HepG2 (cell line): ENCODE measurements around the gene NSL1. TPM values are rescaled to one million over a fixed set of nuclear protein-coding genes. Genes with fewer than 3 reads are reported as not detected.
A peak's percentile ranks its signal among the peaks of the same experiment; 100 is the strongest.

Source experiments
- ATAC-seq: fragments of 200-7000 bp; cut with Tn5 transposase; 3 replicates; pipeline ENCODE4 v1.9.1; 2020; ENCODE audit warnings: mild to moderate bottlenecking, moderate library complexity
- BruUV-seq: library from RNA; stranded (reverse); fragments of 400-500 nt; replicated peaks from 2 replicates; lab custom pipeline; 2021; lab: Mats Ljungman, UMichigan
- CTCF ChIA-PET: fragments of 300-600 bp; formaldehyde crosslinking; extraction: SDS; loops from one replicate; lab custom pipeline; 2021; ENCODE audit warnings: low total read pairs, inconsistent platforms, low intra/inter-chr PET ratio; lab: Yijun Ruan, JAX
- POLR2A ChIA-PET: fragments of 350-600 bp; sonication (Branson Sonifier 250); formaldehyde crosslinking; loops from one replicate; lab custom pipeline; 2020; ENCODE audit warnings: antibody characterized with exemption, inconsistent platforms; lab: Yijun Ruan, JAX
- DNase-seq: peaks from one replicate; pipeline ENCODE4 v3.0.0-alpha.2; 2015; ENCODE audit warnings: low spot score
- FAIRE-seq: peaks from 3 replicates; lab custom pipeline; 2011; peaks lifted over from hg19 to GRCh38; lab: Jason Lieb, UNC
- H2AFZ ChIP-seq: one replicate; pipeline ENCODE4 v1.6.1; 2011; ENCODE audit warnings: low read length, inconsistent platforms
- H3K27ac ChIP-seq: fragments of 300-600 bp; 3 replicates; pipeline ENCODE4 v1.8.0; 2011; ENCODE audit warnings: mixed run types, mild to moderate bottlenecking, mixed read lengths, low read length, inconsistent platforms; ENCODE audit not compliant: insufficient read depth; ENCODE audit errors: extremely low read length
- H3K27me3 ChIP-seq, 2 experiments: fragments of 200-600 bp in 1 of 2; 2 replicates in 1 of 2; 3 replicates in 1 of 2; pipeline versions ENCODE4 v1.6.0 to v1.8.0; 2011; ENCODE audit warnings: low read length in 2 of 2, mild to moderate bottlenecking in 2 of 2, moderate library complexity in 2 of 2, inconsistent platforms in 1 of 2; ENCODE audit not compliant: insufficient read depth in 2 of 2, control insufficient read depth in 1 of 2
- H3K36me3 ChIP-seq, 2 experiments: fragments of 200-600 bp in 1 of 2; replicated peaks in 1 of 2; 2 replicates in 1 of 2; 3 replicates in 1 of 2; pipeline versions ENCODE4 v1.5.1 to v1.8.0; 2011; ENCODE audit warnings: low read length in 2 of 2, inconsistent platforms in 1 of 2; ENCODE audit not compliant: insufficient read depth in 2 of 2, control insufficient read depth in 1 of 2
- H3K4me1 ChIP-seq: 2 replicates; pipeline ENCODE4 v1.5.1; 2012; ENCODE audit warnings: low read length, inconsistent platforms; ENCODE audit not compliant: insufficient read depth
- H3K4me2 ChIP-seq: 2 replicates; pipeline ENCODE4 v1.6.0; 2011; ENCODE audit warnings: low read depth, low read length, inconsistent platforms
- H3K4me3 ChIP-seq, 3 experiments: fragments of 200-600 bp in 1 of 3; sonication (generic), shearing (Covaris generic) in 1 of 3; replicated peaks in 1 of 3; 2 replicates each; pipeline ENCODE4 v1.5.1; 2011 to 2016; ENCODE audit warnings: low read length in 3 of 3, inconsistent platforms in 2 of 3, low read depth in 2 of 3, mild to moderate bottlenecking in 2 of 3, control low read depth in 1 of 3, mixed read lengths in 1 of 3; ENCODE audit not compliant: insufficient read depth in 1 of 3
- H3K79me2 ChIP-seq: one replicate; pipeline ENCODE4 v1.6.1; 2011; ENCODE audit warnings: low read length, inconsistent platforms; ENCODE audit not compliant: insufficient read depth
- H3K9ac ChIP-seq: 2 replicates; pipeline ENCODE4 v1.6.0; 2011; ENCODE audit warnings: mild to moderate bottlenecking, low read depth, low read length, inconsistent platforms; ENCODE audit not compliant: insufficient read depth
- H3K9me3 ChIP-seq: 2 replicates; pipeline ENCODE4 v1.5.1; 2012; ENCODE audit warnings: mild to moderate bottlenecking, low read length
- H4K20me1 ChIP-seq: 2 replicates; pipeline ENCODE4 v1.6.0; 2011; ENCODE audit warnings: inconsistent platforms, mild to moderate bottlenecking, low read length, moderate library complexity; ENCODE audit not compliant: insufficient read depth
- DBP ChIP-seq: sonication (generic); formaldehyde crosslinking; IDR thresholded peaks from 2 replicates; pipeline ENCODE4 v1.4.0; 2020; ENCODE audit warnings: missing genetic modification reagents; ENCODE audit errors: not compliant biosample characterization
- KDM6A ChIP-seq: IDR thresholded peaks from 2 replicates; pipeline ENCODE4 v1.6.1; 2016; ENCODE audit warnings: low read depth
- NCOA5 ChIP-seq: sonication (generic); formaldehyde crosslinking; IDR thresholded peaks from 2 replicates; pipeline ENCODE4 v1.4.0; 2020; ENCODE audit warnings: missing genetic modification reagents
- PCBP1 ChIP-seq: fragments of 200-400 bp; formaldehyde crosslinking; IDR thresholded peaks from 2 replicates; pipeline ENCODE4 v1.6.1; 2017; ENCODE audit warnings: mild to moderate bottlenecking, low read depth, low read length, borderline replicate concordance
- PRDM15 ChIP-seq: sonication (generic); formaldehyde crosslinking; IDR thresholded peaks from 2 replicates; pipeline ENCODE4 v1.4.0; 2020; ENCODE audit warnings: missing genetic modification reagents
- REST ChIP-seq, 2 experiments: IDR thresholded peaks; 2 replicates each; pipeline ENCODE4 v1.6.1; 2011 to 2012; ENCODE audit warnings: low read length in 2 of 2, borderline replicate concordance in 1 of 2, low read depth in 1 of 2, mild to moderate bottlenecking in 1 of 2, moderate library complexity in 1 of 2
- RFX5 ChIP-seq: IDR thresholded peaks from 2 replicates; pipeline ENCODE4 v1.6.1; 2011; ENCODE audit warnings: low read depth, low read length, improper control_type of control experiment
- SRY ChIP-seq: sonication (generic); formaldehyde crosslinking; IDR thresholded peaks from 2 replicates; pipeline ENCODE4 v1.8.0; 2022; ENCODE audit warnings: mild to moderate bottlenecking, missing genetic modification reagents
- TCF12 ChIP-seq, 2 experiments: fragments of 450-650 bp in 1 of 2; sonication (generic) in 1 of 2; formaldehyde crosslinking in 1 of 2; IDR thresholded peaks; 2 replicates each; pipeline versions ENCODE4 v1.6.1 to v1.8.0; 2017 to 2022; ENCODE audit warnings: antibody characterized with exemption in 1 of 2, mild to moderate bottlenecking in 1 of 2, missing genetic modification reagents in 1 of 2, moderate library complexity in 1 of 2
- ZBTB1 ChIP-seq: sonication (generic); formaldehyde crosslinking; IDR thresholded peaks from 2 replicates; pipeline ENCODE4 v1.4.0; 2020; ENCODE audit warnings: missing genetic modification reagents, borderline replicate concordance
- ZFX ChIP-seq: sonication (generic); formaldehyde crosslinking; IDR thresholded peaks from 2 replicates; pipeline ENCODE4 v1.4.0; 2020; ENCODE audit warnings: mild to moderate bottlenecking, low read depth, missing genetic modification reagents, moderate library complexity
- ZNF292 ChIP-seq: sonication (generic); formaldehyde crosslinking; IDR thresholded peaks from 2 replicates; pipeline ENCODE4 v1.8.1; 2022; ENCODE audit warnings: mild to moderate bottlenecking, low read depth, missing genetic modification reagents, borderline replicate concordance
- ZNF44 ChIP-seq: sonication (generic); formaldehyde crosslinking; IDR thresholded peaks from 2 replicates; pipeline ENCODE4 v1.5.1; 2020; ENCODE audit warnings: mild to moderate bottlenecking, missing genetic modification reagents
- WGBS: methylation state at CpG from one replicate; pipeline ENCODE4 v1.1.6; 2017; ENCODE audit warnings: low lambda C conversion rate; 5-methylcytosine and 5-hydroxymethylcytosine counted together
- in situ Hi-C: cut with HindIII; loops from 2 replicates; pipeline ENCODE4 v1.10.0; 2017; ENCODE audit warnings: low pct_unique_long_range_greater_than_20kb; ENCODE audit not compliant: extremely low pct_ligation_motif_present
- intact Hi-C: fragments of 100-400 bp; cut with micrococcal nuclease; formaldehyde crosslinking; loops from one replicate; pipeline ENCODE4 v1.10.0; 2022; ENCODE audit not compliant: unreplicated experiment
- polyA plus RNA-seq, 8 experiments: library from polyadenylated mRNA; depleted of rRNA in 3 of 8; stranded (reverse) in 7 of 8; unstranded in 1 of 8; fragments of >200 nt; fragmentation: Illumina TruSeq in 4 of 8; extraction: Trizol in 4 of 8; gene quantifications; 2 replicates each; pipeline versions ENCODE4 v1.2.1 to v1.2.3, GENCODE V29; 2011 to 2016; ENCODE audit warnings: low read depth in 4 of 8, missing spikeins in 1 of 8, mixed read lengths in 1 of 8; ENCODE audit not compliant: insufficient read depth in 1 of 8
- total RNA-seq, 5 experiments: library from RNA; depleted of rRNA; stranded (reverse); fragments of >200 nt; fragmentation: Illumina TruSeq; extraction: Trizol; gene quantifications; 2 replicates each; pipeline ENCODE4 v1.2.3, GENCODE V29; 2016; ENCODE audit warnings: low read depth in 1 of 5
- TF ChIP-seq, protein P1 (sequence below): sonication (generic); formaldehyde crosslinking; IDR thresholded peaks from 2 replicates; pipeline ENCODE4 v1.8.1; 2023; ENCODE audit warnings: mild to moderate bottlenecking, missing genetic modification reagents

NSL1 gene
- total and polyA plus RNA-seq, 2 of the 13 experiments (the other 11 are each of a cell fraction or from before 2014, with no cell fraction given): 34.5 to 77.4 TPM

DNA sequence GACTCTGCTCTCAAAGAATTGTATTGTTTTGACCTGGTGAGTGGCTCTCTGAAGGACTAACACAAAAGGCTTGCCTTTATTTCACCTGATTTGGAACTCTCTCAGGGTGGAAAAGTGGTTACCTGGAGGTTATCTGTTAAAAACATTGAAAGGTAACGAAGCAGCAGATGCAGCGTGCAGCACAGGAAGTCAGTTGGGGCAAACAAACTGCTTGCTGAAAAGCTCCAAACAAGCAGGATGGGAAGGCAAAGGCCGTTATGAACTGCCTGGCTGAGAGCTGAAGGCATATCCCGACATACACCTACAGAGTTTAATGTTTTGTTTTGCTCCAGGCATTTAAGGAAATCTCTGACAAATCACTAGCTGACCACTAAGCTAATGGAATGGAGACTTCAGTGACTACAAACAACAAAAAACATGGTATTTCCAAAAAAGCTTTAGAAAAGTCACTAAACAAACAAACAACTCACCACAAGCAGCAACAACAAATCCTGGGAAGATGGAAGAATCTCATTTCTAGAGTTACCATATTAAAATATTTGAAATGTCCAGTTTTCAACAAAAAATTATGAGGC, 47.6 kb downstream of the NSL1 start:
- Histone ChIP-seq H3K4me3 (no peak overlapping the region), H3K27ac (peak overlapping the region; percentile 10), H3K79me2 (peaks cover 8% of the 10 kb centered on the region), H3K27me3 (no peaks in the 10 kb centered on the region), H3K9me3 (no peaks in the 10 kb centered on the region), H4K20me1 (no peaks in the 10 kb centered on the region), H2AFZ (no peak overlapping the region), H3K4me1 (peaks cover 19% of the 10 kb centered on the region), H3K36me3 (peaks cover 4 to 5% of the 10 kb centered on the region in 2 experiments; a peak in 2 of 5 replicates), H3K9ac (no peak overlapping the region), H3K4me2 (no peak overlapping the region)
- ATAC-seq (peak; percentile 38; the same call in 1 of the 3 replicates), FAIRE-seq (no peak), DNase-seq (no peak)
- in situ Hi-C loops (no loop called here), intact Hi-C loops (no loop called here)
- BruUV-seq: no TSS peak
- POLR2A ChIA-PET: no interaction called here
- 94% methylated on average over 4 of the region's 4 CpGs for WGBS
- CTCF ChIA-PET: no interaction called here
- TF ChIP-seq, protein P1, sequence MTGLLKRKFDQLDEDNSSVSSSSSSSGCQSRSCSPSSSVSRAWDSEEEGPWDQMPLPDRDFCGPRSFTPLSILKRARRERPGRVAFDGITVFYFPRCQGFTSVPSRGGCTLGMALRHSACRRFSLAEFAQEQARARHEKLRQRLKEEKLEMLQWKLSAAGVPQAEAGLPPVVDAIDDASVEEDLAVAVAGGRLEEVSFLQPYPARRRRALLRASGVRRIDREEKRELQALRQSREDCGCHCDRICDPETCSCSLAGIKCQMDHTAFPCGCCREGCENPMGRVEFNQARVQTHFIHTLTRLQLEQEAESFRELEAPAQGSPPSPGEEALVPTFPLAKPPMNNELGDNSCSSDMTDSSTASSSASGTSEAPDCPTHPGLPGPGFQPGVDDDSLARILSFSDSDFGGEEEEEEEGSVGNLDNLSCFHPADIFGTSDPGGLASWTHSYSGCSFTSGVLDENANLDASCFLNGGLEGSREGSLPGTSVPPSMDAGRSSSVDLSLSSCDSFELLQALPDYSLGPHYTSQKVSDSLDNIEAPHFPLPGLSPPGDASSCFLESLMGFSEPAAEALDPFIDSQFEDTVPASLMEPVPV: no peak
- TF ChIP-seq NCOA5 (CRISPR knock-in tag): no peak
- no peak for TF ChIP-seq TCF12 (IDR thresholded peaks at IDR 0.05)
- TF ChIP-seq TCF12 (CRISPR knock-in tag; IDR thresholded peaks at IDR 0.05): no peak
- TF ChIP-seq REST (IDR thresholded peaks at IDR 0.05; ENCODE audit: borderline replicate concordance in 1 of 2, low read depth in 1 of 2, low read length in 2 of 2): no peak
- TF ChIP-seq PCBP1: no peak
- TF ChIP-seq KDM6A: no peak
- no peak for TF ChIP-seq ZNF292
- TF ChIP-seq DBP: no peak
- TF ChIP-seq ZBTB1 (CRISPR knock-in tag): no peak
- no peak for TF ChIP-seq ZFX (CRISPR knock-in tag)
- TF ChIP-seq ZNF44: no peak
- no peak for TF ChIP-seq RFX5
- TF ChIP-seq PRDM15 (CRISPR knock-in tag): no peak
- TF ChIP-seq SRY (CRISPR knock-in tag): no peak
